Superior temporal gyrus (tissue), 1 donor: ENCODE results near the gene SSX7.
"Not testable (repeated sequence)": the region's sequence is repeated elsewhere in the genome, so short reads cannot be mapped to it uniquely, and the experiment has no call there.

ENCODE experiments used
- DNase-seq: peaks from one replicate; pipeline ENCODE4 v3.0.0-alpha.2; 2016; ENCODE audit errors: extremely low spot score

Gene SSX7, protein sequence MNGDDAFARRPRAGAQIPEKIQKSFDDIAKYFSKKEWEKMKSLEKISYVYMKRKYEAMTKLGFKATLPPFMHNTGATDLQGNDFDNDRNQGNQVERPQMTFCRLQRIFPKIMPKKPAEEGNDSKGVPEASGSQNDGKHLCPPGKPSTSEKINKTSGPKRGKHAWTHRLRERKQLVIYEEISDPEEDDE

DNA sequence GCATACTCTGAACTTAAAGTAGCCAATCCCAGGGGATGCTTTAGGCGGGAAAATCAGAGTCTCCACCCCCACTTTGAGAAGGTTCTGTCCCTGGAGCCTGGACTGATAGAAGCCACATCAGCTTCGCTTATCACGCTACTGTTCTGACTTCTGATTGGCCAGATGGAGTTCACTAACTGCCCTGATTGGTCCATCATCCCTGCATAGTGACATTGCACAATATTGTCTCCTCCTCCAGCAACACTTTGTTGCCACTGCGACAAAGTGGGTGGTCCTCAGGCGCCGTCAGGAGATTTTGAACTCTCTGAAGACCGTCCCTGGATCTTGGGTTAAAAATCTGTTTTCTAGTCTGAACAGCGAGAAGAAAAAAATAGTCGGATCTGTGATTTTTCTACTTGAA is at the start of gene SSX7:
TSS of gene SSX7 (minus strand) at position 101 of the 400 bp plus-strand sequence. CDS start 1,428 bp downstream, outside the sequence.
- DNase-seq: not testable (repeated sequence)

DNA sequence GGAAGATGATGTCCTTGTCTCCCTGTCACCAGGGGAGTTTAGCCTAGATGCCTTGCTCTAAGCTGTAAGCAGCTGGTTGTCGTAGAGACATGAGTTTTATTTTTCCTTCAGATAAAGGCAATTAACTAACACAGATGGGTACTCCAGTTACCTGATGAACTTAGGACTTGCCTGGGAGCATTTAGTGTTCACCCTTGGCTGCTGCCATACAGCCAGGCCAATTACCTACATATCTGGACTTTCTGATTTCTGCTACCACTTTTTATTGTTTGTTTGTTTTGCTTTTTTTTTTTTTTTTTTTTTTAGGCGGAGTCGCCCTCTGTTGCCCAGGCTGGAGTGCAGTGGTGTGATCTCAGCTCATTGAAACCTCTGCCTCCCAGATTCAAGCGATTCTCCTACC is 37.3 kb upstream of the SSX7 start:
- not testable (repeated sequence) for DNase-seq

DNA sequence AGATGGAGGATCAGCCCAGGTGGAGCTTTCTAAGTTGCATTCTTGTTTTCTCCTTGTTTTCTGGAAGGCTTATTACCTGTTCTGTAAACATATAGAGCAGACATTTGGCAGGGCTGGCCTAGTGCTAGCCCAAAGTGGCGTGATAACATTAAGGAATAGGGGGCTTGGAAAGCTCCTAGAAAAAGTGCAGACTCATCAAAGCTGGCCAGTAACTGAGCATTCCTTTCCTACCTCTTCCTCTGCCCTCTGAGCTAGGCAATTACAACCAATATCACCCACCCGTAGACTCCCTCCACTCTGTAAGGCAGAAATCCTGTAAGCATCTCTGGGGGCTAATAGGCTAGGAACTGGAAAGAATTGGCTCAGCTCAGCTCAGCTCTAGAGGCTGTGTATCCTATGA is 7.5 kb upstream of the SSX7 start:
- DNase-seq: not testable (repeated sequence)

DNA sequence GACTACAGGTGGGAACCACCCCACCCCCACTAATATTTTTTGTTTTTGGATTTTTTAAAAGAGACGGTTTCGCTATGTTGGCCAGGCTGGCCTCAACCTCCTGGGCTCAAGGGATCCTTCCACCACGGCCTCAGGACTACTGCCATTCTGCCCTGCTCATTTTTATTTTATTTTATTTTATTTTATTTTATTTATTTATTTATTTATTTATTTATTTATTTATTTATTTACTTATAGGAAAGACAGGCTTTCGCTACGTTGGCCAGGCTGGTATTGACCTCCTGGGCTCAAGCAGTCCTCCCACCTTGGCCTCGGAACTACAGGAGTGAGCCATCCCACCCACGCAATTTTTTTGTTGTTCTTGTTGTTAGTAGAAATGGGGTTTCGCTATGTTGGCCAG is 775 bp upstream of the SSX7 start:
- DNase-seq: not testable (repeated sequence)

DNA sequence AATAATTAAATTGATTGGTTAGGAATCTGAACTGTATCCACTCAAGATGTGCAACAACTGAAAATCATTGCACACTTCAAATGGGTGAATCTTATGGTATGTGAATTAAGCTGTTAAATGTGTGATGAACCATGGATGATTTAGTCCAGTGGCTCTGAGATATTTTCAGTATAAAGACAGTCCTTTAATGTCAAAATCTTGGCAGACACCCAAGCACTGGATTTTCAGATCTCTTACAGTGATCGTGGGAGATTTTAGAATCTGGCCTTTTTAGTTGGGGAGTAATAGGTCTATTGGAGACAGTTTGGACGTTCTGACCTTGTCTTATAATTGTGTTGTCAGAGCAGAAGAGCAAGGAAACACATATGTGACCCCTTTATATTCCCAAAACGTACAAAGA is 4.0 kb downstream of the SSX7 start:
- DNase-seq: not testable (repeated sequence)

DNA sequence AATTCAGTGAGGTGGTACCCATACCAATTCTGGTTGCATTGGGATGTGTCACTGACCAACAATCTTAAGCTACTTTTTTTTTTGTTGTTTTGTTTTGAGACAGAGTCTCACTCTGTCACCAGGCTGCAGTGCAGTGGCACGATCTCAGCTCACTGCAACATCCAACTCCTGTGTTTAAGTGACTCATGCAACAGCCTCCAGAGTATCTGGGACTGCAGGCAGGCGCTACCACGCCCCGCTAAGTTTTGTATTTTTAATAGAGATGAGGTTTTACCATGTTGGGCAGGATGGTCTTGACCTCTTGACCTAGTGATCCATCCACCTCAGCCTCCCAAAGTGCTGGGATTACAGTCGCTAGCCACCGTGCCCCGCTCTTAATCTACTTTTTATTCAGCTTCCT is 5.7 kb downstream of the SSX7 start:
- not testable (repeated sequence) for DNase-seq

DNA sequence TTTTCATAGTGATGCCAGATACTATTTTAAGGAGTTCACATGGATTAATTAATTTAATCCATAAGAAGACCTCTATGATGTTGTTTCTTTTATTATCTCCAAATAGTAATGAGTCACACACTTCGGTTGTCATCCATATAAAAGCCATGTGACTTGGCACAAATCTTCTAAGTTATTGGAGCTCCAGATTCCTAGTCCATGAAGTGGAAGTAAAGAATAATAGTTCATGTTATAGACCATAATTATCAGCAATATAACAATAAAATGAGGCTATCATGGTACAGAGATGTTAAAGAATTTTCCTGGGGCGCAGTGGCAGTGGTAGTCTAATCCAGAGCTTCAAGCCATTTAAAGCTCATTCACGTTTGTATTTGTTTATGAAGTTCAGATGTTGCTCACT is 26.2 kb downstream of the SSX7 start:
- DNase-seq: not testable (repeated sequence)

DNA sequence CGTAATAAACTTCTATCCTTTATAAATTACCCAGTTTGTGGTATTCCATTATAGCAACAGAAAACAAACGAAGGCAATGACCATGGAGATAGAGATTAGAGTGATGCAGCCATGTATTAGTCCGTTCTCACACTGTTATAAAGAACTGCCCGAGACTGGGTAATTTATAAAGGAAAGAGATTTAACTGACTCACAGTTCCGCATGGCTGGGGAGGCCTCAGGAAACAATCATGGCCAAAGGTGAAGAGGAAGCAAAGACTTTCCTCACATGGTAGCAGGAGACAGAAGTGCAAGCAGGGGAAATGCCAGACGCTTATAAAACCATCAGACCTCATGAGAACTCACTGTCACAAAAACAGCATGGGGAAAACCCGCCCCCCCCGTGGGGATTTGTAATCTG is 34.0 kb downstream of the SSX7 start:
- DNase-seq: not testable (repeated sequence)

DNA sequence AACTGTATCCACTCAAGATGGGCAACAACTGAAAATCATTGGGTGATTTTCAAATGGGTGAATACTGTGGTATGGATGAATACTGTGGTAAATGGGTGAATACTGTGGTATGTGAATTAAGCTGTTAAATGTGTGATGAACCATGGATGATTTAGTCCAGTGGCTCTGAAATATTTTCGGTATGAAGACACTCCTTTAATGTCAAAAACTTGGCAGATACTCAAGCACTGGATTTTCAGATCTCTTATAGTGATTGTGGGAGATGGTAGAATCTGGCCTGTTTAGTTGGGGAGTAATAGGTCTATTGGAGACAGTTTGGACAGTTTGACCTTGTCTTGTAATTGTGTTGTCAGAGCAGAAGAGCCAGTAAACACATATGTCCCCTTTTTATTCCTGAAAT is 45.7 kb downstream of the SSX7 start:
- no peak for DNase-seq

DNA sequence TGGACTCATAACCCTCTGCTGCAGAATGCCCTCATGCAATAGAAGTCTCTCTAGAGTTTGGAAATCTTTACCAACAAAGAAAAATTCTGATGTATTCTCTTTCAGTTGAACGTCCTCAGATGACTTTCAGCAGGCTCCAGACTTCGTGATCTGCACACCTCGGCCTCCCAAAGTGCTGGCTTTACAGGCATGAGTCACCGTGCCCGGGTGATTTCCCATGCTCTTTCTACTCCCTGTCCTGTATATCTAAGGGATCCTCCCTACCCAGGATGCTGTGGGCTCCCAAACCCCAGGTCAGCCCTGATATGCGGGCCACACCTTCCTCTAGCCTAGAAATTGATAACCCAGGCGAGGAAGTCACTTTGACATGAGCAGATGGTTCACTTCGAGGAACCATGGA is 51.5 kb downstream of the SSX7 start:
- DNase-seq: not testable (repeated sequence)

DNA sequence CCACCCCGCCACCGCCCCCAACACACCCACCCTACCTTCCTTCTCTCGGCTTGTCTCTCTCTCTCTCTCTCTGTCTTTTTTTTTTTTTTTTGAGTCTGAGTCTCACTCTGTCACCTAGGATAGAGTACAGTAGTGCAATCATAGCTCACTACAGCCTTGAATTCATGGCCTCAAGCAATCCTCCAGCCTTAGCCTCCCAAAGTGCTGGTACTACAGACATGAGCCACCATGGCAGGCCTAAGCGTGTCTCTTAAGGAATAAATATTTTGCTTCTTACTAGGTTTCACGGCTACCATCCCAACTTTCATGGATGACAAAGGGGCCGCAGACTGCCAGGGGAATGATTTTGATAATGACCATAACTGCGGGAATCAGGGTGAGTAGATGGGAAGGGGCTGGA is 55.8 kb downstream of the SSX7 start:
- no peak for DNase-seq

DNA sequence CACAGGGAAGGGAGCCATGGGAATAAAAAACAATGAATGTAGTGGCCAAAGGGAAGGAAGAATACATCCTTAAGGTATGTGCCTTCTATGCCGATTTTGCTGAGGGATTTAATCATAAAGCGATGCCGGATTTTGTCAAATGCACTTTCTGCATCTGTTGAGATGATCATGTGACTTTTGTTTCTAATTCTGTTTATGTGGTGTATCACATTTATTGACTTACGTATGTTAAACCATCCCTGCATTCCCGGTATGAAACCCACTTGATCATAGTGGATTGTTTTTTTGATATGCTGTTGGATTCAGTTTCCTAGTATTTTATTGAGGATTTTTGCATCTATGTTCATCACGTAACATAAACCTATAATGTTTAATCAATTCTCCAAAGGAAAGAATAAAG is 60.0 kb downstream of the SSX7 start:
- DNase-seq: no peak
